Left renal cortex interstitium (tissue), 4 donors: Measurements from ENCODE around the gene CDK14. TPM values are rescaled to one million over a fixed set of nuclear protein-coding genes. Genes with fewer than 3 reads are reported as not detected.

Source experiments
- DNase-seq, 4 donors: peaks; one replicate each; pipeline ENCODE4 v3.0.0-alpha.2; 2013; ENCODE audit warnings: low read depth in 4 of 4, low spot score in 2 of 4, missing footprints in 1 of 4
- polyA plus RNA-seq, 4 donors: library from polyadenylated mRNA; unstranded; fragments of 120-200 nt; gene quantifications; one replicate each; pipeline ENCODE4 v1.2.1, GENCODE V29; 2013; ENCODE audit not compliant: insufficient read length in 4 of 4

CDK14 gene
- polyA plus RNA-seq, 4 donors, result 29.4 to 32.5 (median 29.7) TPM

- DNase-seq, result no peak
These were observed 434.7 kb downstream of the CDK14 start for GRCh38 chr7:91030680-91031380.

- no peak for DNase-seq
These were observed 435.6 kb downstream of the CDK14 start for GRCh38 chr7:91031757-91032156.

- no peak for DNase-seq
These were observed 437.5 kb downstream of the CDK14 start for GRCh38 chr7:91033574-91033973.

GRCh38 chr7:91034459-91035368 is 438.6 kb downstream of the CDK14 start:
- no peak for DNase-seq

GRCh38 chr7:91039033-91039432 is 442.9 kb downstream of the CDK14 start:
- DNase-seq, result no peak

GRCh38 chr7:91041141-91041540 is 445.0 kb downstream of the CDK14 start:
- DNase-seq, result no peak

- no peak for DNase-seq
These were observed 445.9 kb downstream of the CDK14 start for GRCh38 chr7:91041901-91042484.

- no peak for DNase-seq
These were observed 447.1 kb downstream of the CDK14 start for GRCh38 chr7:91043186-91043585.

GRCh38 chr7:91043924-91044645 is 448.0 kb downstream of the CDK14 start:
- DNase-seq, result no peak

GRCh38 chr7:91045606-91046005 is 449.5 kb downstream of the CDK14 start:
- DNase-seq, result no peak

GRCh38 chr7:91046322-91047089 is 450.4 kb downstream of the CDK14 start:
- no peak for DNase-seq

GRCh38 chr7:91047636-91048035 is 451.5 kb downstream of the CDK14 start:
- DNase-seq, result no peak

GRCh38 chr7:91050677-91051076 is 454.6 kb downstream of the CDK14 start:
- no peak for DNase-seq

- DNase-seq, result no peak
These were observed 455.8 kb downstream of the CDK14 start for GRCh38 chr7:91051966-91052365.

GRCh38 chr7:91054374-91054773 is 458.3 kb downstream of the CDK14 start:
- DNase-seq, result no peak

GRCh38 chr7:91055219-91055618 is 459.1 kb downstream of the CDK14 start:
- no peak for DNase-seq

GRCh38 chr7:91062713-91063112 is 466.6 kb downstream of the CDK14 start:
- no peak for DNase-seq

GRCh38 chr7:91064052-91064451 is 467.9 kb downstream of the CDK14 start:
- DNase-seq, result no peak

GRCh38 chr7:91064938-91065337 is 468.8 kb downstream of the CDK14 start:
- DNase-seq, result no peak

GRCh38 chr7:91066627-91067026 is 470.5 kb downstream of the CDK14 start:
- no peak for DNase-seq
